GM10266 (cell line): Measurements from ENCODE around the gene TRIM71.
"Not testable (repeated sequence)": the region's sequence is repeated elsewhere in the genome, so short reads cannot be mapped to it uniquely, and the experiment has no call there.

Experiments
- DNase-seq: peaks from one replicate; pipeline ENCODE4 v3.0.0; 2012; ENCODE audit errors: extremely low spot score
- CTCF ChIP-seq: IDR thresholded peaks from 2 replicates; pipeline ENCODE4 v1.5.1; 2012; ENCODE audit warnings: mild to moderate bottlenecking, low read depth; ENCODE audit not compliant: control insufficient read depth, insufficient read depth; ENCODE audit errors: missing control alignments

Gene TRIM71

DNA sequence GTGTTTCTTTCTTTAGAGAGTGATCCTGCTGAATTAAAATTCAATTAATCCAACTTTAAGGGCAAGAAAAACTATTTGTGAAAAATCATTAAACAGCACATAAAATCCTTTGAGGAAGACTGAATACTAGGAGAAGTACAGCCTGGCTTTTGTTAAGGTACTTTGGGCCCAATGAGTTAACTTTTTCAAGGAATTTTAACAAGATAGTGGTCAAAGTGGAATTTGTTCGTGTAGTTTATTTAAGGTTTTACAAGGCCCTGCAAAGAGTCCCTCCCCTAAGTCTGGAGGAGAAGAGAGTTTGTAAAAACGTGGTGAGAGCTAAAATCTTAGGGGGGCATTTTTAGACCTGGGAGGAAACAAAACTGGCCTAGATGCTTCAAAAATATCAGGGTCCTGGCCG lies 26.0 kb upstream of the TRIM71 start:
- TF ChIP-seq CTCF: no peak

DNA sequence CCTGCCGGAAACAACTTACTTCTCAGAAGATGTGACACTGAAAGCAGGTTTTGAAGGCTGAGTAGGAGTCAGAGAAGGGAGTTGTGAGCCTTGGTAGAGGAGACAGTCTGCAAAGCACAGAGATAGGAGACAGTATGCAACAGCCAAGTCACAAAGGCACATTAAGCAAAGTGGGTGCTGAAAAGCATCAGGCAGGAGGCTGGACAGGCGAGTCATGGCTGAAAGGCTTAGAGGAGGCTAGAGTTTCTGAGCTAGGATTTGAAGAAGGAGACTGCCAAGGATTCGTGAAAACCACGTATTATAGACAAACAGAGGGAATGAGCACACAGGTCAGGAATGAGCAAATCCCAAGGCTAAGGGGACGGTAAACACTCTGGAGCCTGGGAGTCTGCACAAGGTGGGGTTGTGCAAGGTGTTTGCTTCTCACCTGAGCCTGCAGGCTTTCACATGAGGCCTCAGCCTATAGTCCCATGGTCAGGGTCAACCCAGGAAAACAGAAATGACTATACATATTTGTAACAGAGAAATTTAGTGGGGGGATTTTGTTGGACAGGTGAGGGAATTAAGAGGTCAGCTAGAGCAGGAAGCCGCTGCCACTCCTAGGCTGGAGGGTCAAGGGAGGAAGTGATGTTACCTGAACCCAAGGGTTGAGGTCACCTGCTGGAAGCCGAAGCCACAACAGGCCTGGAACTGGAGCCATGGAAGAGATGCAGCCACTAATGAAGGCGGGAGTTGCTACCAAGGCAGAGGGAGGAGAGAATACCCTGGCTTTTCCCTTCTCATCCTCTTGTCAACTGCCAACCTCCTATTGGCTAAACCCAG lies 23.1 kb upstream of the TRIM71 start:
- no peak for TF ChIP-seq CTCF
- no peak for DNase-seq

More for the DNA sequence above, 26.0 kb upstream of the TRIM71 start:
- DNase-seq: no peak

- not testable (repeated sequence) for DNase-seq
Measured at GRCh38 chr3:32796384-32796950, 21.3 kb upstream of the TRIM71 start.

DNA sequence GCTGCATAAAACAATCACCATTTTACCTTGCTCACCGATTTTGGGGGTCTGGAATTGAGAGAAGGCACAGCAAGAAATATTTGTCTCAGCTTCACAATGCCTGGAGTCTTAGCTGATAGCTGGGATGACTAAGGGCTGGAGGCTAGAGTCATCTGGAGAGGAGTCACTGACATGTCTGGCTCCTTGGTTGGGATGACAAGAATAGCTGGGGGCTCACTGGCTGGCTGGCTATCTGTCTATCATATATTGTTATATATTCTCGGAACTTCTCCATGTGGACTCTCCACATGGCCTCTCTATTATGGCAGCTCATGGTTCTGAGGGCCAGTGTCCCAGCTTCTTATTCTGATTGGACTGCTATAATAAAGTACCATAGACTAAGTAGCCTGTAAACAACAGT lies 20.0 kb upstream of the TRIM71 start:
- DNase-seq: no peak
- TF ChIP-seq CTCF: no peak

GRCh38 chr3:32801440-32801839 lies 16.4 kb upstream of the TRIM71 start:
- not testable (repeated sequence) for DNase-seq

DNA sequence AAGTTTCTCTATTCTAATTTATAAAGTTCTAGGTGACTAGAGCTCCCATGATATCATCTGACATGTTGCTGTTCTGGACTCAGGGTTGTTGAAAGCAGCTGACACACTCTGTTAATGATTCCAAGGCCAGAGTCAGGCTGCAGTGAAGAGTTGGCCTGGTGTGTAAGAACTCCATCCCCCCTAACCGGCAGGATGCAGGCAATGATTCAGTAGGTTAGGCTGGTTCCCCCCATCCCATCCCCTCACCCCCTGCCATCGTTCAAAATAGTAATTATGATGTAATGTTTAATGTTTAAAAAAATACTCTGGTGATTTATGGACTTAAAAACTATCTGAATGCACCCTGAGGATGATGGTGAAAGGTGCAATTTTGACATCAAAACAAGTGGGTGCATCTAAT lies 4.6 kb upstream of the TRIM71 start:
- DNase-seq: no peak
- no peak for TF ChIP-seq CTCF

DNA sequence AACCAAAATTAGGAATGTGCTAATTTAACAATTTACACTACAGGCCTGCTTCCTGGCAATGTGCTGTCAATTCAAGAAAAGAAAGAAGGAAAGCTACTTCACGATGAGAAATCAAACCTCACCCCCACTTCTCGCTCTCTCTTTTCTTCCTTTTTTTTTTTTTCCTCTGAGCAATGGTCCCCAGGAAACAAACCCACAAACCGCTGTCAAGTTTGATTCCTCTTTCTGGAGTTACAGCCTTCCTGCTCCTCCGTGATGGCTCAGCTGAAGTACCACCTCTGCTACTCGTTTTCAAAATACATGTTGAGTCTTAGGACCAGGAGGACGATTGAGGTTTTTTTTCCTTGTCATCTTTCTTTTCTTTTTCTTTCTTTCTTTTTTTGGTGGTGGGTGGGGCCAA lies 3.4 kb upstream of the TRIM71 start:
- TF ChIP-seq CTCF: no peak
- no peak for DNase-seq

DNA sequence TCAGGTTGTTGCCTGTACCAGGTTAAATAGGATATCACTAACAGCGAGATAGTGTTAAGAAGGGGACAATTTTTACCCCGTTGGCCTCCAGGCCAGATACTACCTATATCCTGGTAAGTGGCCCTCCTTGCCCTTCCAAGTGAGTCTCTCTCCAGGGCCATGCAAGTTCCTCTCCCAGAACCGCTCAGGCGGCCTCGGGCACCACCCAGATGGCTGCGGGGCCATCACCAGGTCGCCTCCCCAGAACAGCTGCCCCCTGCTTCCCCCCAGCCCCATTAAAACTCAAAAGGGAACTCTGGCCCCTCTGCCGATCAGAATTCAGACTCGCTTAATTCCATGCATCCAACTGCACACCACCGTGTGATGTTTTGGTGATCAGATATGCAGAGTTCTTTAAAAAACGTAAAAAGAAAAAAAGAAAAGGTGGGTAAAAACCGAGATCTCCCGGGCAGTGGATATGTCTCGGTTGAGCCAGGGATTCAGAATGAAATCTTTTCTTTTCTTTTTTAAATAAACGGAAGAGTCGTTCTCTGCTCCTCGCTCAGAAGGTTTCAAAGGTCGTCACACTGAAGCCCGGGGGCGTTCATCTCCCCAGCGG lies 1.9 kb upstream of the TRIM71 start:
- TF ChIP-seq CTCF: no peak
- peak; percentile 30 for DNase-seq
